GM12878 (cell line): ENCODE data around the gene SGCB. TPM values are rescaled to one million over a fixed set of nuclear protein-coding genes. Genes with fewer than 3 reads are reported as not detected.

ENCODE experiments used
- ATAC-seq: fragments of 200-7000 bp; cut with Tn5 transposase; 3 replicates; pipeline ENCODE4 v1.9.1; 2020; ENCODE audit warnings: mild to moderate bottlenecking, moderate library complexity
- BruUV-seq: library from RNA; stranded (reverse); fragments of 400-500 nt; replicated peaks from 2 replicates; lab custom pipeline; 2021; lab: Mats Ljungman, UMichigan
- CTCF ChIA-PET: fragments of 300-600 bp; sonication (Branson Sonifier 250); formaldehyde crosslinking; extraction: SDS; loops from one replicate; lab custom pipeline; 2021; ENCODE audit warnings: inconsistent platforms; lab: Yijun Ruan, JAX
- POLR2A ChIA-PET: fragments of 350-600 bp; formaldehyde crosslinking; extraction: SDS; loops from one replicate; lab custom pipeline; 2021; ENCODE audit warnings: inconsistent platforms; lab: Charles Lee
- RAD21 ChIA-PET: fragments of 300-600 bp; sonication (Branson Sonifier 250); formaldehyde crosslinking; loops from one replicate; lab custom pipeline; 2023; ENCODE audit warnings: antibody characterized with exemption; ENCODE audit not compliant: unreplicated experiment; lab: Charles Lee
- SMC1A ChIA-PET: fragments of 300-600 bp; sonication (Branson Sonifier 250); formaldehyde crosslinking; loops from one replicate; lab custom pipeline; 2023; ENCODE audit not compliant: unreplicated experiment, uncharacterized antibody; lab: Charles Lee
- DNase-seq: peaks from one replicate; pipeline ENCODE4 v3.0.0-alpha.2; 2011; ENCODE audit warnings: low read depth, low spot score
- FAIRE-seq: peaks from 3 replicates; lab custom pipeline; 2011; peaks lifted over from hg19 to GRCh38; lab: Jason Lieb, UNC
- H2AFZ ChIP-seq: 2 replicates; pipeline ENCODE4 v1.6.0; 2011; ENCODE audit warnings: low read depth, low read length, control low read depth; ENCODE audit not compliant: control insufficient read depth
- H3K27ac ChIP-seq: 2 replicates; pipeline ENCODE4 v1.5.1; 2011; ENCODE audit warnings: control low read depth; ENCODE audit not compliant: control insufficient read depth, insufficient read depth
- H3K27me3 ChIP-seq, 2 experiments: replicated peaks in 1 of 2; 2 replicates each; pipeline versions ENCODE4 v1.6.0 to v1.6.1; 2011; ENCODE audit warnings: low read length in 1 of 2; ENCODE audit not compliant: control insufficient read depth in 2 of 2, insufficient read depth in 2 of 2
- H3K36me3 ChIP-seq, 2 experiments: 2 replicates each; pipeline ENCODE4 v1.5.1; 2011; ENCODE audit warnings: low read length in 1 of 2; ENCODE audit not compliant: control insufficient read depth in 2 of 2, insufficient read depth in 2 of 2
- H3K4me1 ChIP-seq: 2 replicates; pipeline ENCODE4 v1.6.1; 2011; ENCODE audit warnings: mild to moderate bottlenecking, low read length, moderate library complexity, mixed read lengths; ENCODE audit not compliant: control insufficient read depth, insufficient read depth
- H3K4me2 ChIP-seq: 2 replicates; pipeline ENCODE4 v1.6.0; 2011; ENCODE audit warnings: control low read depth; ENCODE audit not compliant: control insufficient read depth, insufficient read depth
- H3K4me3 ChIP-seq: fragments of 200-600 bp; sonication (generic); 2 replicates; pipeline ENCODE4 v1.5.1; 2016
- H3K79me2 ChIP-seq: 2 replicates; pipeline ENCODE4 v1.6.0; 2011; ENCODE audit warnings: low read length; ENCODE audit not compliant: control insufficient read depth, insufficient read depth
- H3K9ac ChIP-seq: 2 replicates; pipeline ENCODE4 v1.8.0; 2011; ENCODE audit warnings: low read length, control low read depth, mixed read lengths; ENCODE audit not compliant: control insufficient read depth, insufficient read depth
- H3K9me3 ChIP-seq: replicated peaks from 3 replicates; pipeline ENCODE4 v1.5.1; 2011; ENCODE audit warnings: mild to moderate bottlenecking, low read length; ENCODE audit not compliant: control insufficient read depth, insufficient read depth
- H4K20me1 ChIP-seq: 2 replicates; pipeline ENCODE4 v1.6.0; 2011; ENCODE audit not compliant: control insufficient read depth, insufficient read depth
- BMI1 ChIP-seq: fragments of 450-650 bp; IDR thresholded peaks from 2 replicates; pipeline ENCODE4 v1.6.1; 2016; ENCODE audit warnings: mild to moderate bottlenecking, moderate library complexity, borderline replicate concordance
- CBX3 ChIP-seq: fragments of 200-600 bp; sonication (generic); IDR thresholded peaks from 2 replicates; pipeline ENCODE4 v1.6.1; 2016; ENCODE audit warnings: low read depth, borderline replicate concordance
- FOS ChIP-seq: IDR thresholded peaks from 3 replicates; pipeline ENCODE4 v1.6.1; 2011; ENCODE audit warnings: borderline replicate concordance; ENCODE audit not compliant: insufficient read length; ENCODE audit errors: extremely low read depth
- NRF1 ChIP-seq: conservative IDR thresholded peaks from 2 replicates; pipeline ENCODE4 v1.6.1; 2011; ENCODE audit warnings: mild to moderate bottlenecking, low read depth, low read length, improper control_type of control experiment
- RCOR1 ChIP-seq: conservative IDR thresholded peaks from 2 replicates; pipeline ENCODE4 v1.6.1; 2012; ENCODE audit warnings: low read depth, low read length, improper control_type of control experiment
- RUNX3 ChIP-seq: IDR thresholded peaks from 2 replicates; pipeline ENCODE4 v1.6.1; 2012; ENCODE audit warnings: low read length, inconsistent platforms
- SMAD1 ChIP-seq: fragments of 450-650 bp; IDR thresholded peaks from 2 replicates; pipeline ENCODE4 v1.6.1; 2018; ENCODE audit warnings: mild to moderate bottlenecking, low read depth; ENCODE audit not compliant: partially characterized antibody
- WGBS: methylation state at CpG from one replicate; pipeline ENCODE4 v1.1.6; 2016; ENCODE audit warnings: low lambda C conversion rate; ENCODE audit not compliant: insufficient replicate concordance, insufficient coverage; ENCODE audit errors: missing lambda C conversion rate; 5-methylcytosine and 5-hydroxymethylcytosine counted together
- in situ Hi-C: fragments of 300-500 bp; cut with MboI; formaldehyde crosslinking; loops from 9 replicates; pipeline ENCODE4 v1.14.3; 2018; ENCODE audit warnings: mixed read lengths
- intact Hi-C: fragments of 100-400 bp; cut with micrococcal nuclease; formaldehyde crosslinking; loops from one replicate; pipeline ENCODE4 v1.14.2; 2022; ENCODE audit not compliant: unreplicated experiment
- polyA plus RNA-seq, 11 experiments: library from polyadenylated mRNA; depleted of rRNA in 4 of 11; unstranded in 6 of 11; stranded (reverse) in 5 of 11; fragments of >200 nt; fragmentation: Nextera tagmentation in 4 of 11; fragmentation: Illumina TruSeq in 1 of 11; extraction: Ambion mirVana in 4 of 11; extraction: Trizol in 1 of 11; gene quantifications; 1 replicate in 1 of 11; 2 replicates in 10 of 11; pipeline versions ENCODE4 v1.2.1 to v1.2.3, GENCODE V29; 2011 to 2016; ENCODE audit warnings: inconsistent platforms in 2 of 11, missing spikeins in 2 of 11, low read depth in 1 of 11
- total RNA-seq, 4 experiments: library from RNA; depleted of rRNA in 3 of 4; stranded (reverse); fragments of >200 nt in 3 of 4; fragmentation: Illumina TruSeq in 1 of 4; extraction: Trizol in 1 of 4; gene quantifications; 2 replicates each; pipeline versions ENCODE4 v1.2.1 to v1.2.3, GENCODE V29; 2013 to 2021
- TF ChIP-seq, protein P1 (sequence below): IDR thresholded peaks from 2 replicates; pipeline ENCODE4 v1.6.1; 2011; ENCODE audit warnings: borderline replicate concordance, low read depth, mild to moderate bottlenecking, moderate library complexity, low read length; ENCODE audit not compliant: insufficient read depth, poor library complexity, severe bottlenecking

SGCB gene
- total and polyA plus RNA-seq, 10 of the 15 experiments (the other 5 are each of a cell fraction or from before 2014, with no cell fraction given), result 4.7 to 13.2 (median 7.4) TPM

DNA sequence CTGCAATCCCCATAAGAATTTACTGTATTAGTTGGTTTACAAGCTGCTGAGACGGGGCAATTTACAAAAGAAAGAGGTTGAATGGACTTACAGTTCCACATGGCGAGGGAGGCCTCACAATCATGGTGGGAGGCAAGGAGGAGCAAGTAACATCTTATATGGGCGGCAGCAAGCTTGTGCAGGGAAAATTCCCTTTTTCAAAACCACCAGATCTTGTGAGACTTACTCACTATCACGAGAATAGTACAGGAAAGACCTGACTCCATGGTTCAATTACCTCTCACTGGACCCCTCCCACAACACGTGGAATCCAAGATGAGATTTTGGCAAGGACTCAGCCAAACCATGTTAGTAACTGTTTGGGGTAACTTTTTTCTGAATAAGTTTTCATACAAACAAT lies 11.2 kb upstream of the SGCB start:
- ChIA-PET RAD21 (no interaction called here), SMC1A (interaction anchor here (0.6 to 3.1 kb wide), 2 partner anchors 13 to 591 kb away, joined by 3 to 7 read pairs; no protein-coding TSS in a partner anchor), POLR2A (no interaction called here), CTCF (no interaction called here)
- Histone ChIP-seq H3K27ac (no peak overlapping the region), H3K9me3 (no peaks in the 10 kb centered on the region; the same call in 2 of the 3 replicates), H4K20me1 (no peaks in the 10 kb centered on the region), H2AFZ (no peak overlapping the region), H3K27me3 (peaks cover 0 to 8% of the 10 kb centered on the region in 2 experiments; a peak in 3 of 4 replicates), H3K79me2 (no peaks in the 10 kb centered on the region), H3K4me1 (peaks cover 9% of the 10 kb centered on the region), H3K9ac (no peak overlapping the region), H3K4me2 (no peak overlapping the region), H3K36me3 (no peaks in the 10 kb centered on the region), H3K4me3 (no peak overlapping the region)
- in situ Hi-C loops, result loop anchor here (10.0 kb wide), 1 partner anchor 64 kb away; no protein-coding TSS in a partner anchor
- no TSS peak for BruUV-seq
- WGBS, result 36% methylated on average over 5 of the region's 5 CpGs
- DNase-seq (no peak), FAIRE-seq (no peak), ATAC-seq (no peak)
- intact Hi-C loops, result no loop called here
- TF ChIP-seq FOS (no peak), CBX3 (no peak), SMAD1 (no peak), NRF1 (no peak), RCOR1 (no peak), RUNX3 (no peak), BMI1 (no peak)
- TF ChIP-seq, protein P1, sequence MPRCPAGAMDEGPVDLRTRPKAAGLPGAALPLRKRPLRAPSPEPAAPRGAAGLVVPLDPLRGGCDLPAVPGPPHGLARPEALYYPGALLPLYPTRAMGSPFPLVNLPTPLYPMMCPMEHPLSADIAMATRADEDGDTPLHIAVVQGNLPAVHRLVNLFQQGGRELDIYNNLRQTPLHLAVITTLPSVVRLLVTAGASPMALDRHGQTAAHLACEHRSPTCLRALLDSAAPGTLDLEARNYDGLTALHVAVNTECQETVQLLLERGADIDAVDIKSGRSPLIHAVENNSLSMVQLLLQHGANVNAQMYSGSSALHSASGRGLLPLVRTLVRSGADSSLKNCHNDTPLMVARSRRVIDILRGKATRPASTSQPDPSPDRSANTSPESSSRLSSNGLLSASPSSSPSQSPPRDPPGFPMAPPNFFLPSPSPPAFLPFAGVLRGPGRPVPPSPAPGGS, result no peak
